HFFc6 (cell line): ENCODE measurements around the gene MRM2. TPM values are rescaled to one million over a fixed set of nuclear protein-coding genes. Genes with fewer than 3 reads are reported as not detected.

ENCODE experiments used
- DNase-seq: peaks from one replicate; pipeline ENCODE4 v3.0.0-alpha.2; 2018
- H3K27ac Mint-ChIP-seq: 2 replicates; pipeline ENCODE4 v1.8.0; 2020; ENCODE audit warnings: mild to moderate bottlenecking, mixed read lengths
- H3K27me3 Mint-ChIP-seq: 2 replicates; pipeline ENCODE4 v1.8.0; 2021; ENCODE audit warnings: mild to moderate bottlenecking, moderate library complexity, mixed read lengths; ENCODE audit not compliant: insufficient read depth
- H3K36me3 Mint-ChIP-seq: 2 replicates; pipeline ENCODE4 v1.8.0; 2021; ENCODE audit warnings: low read depth, mixed read lengths
- H3K4me1 Mint-ChIP-seq: 2 replicates; pipeline ENCODE4 v1.8.0; 2020; ENCODE audit warnings: low read depth, mixed read lengths
- H3K4me3 Mint-ChIP-seq: 2 replicates; pipeline ENCODE4 v1.8.0; 2020; ENCODE audit warnings: mild to moderate bottlenecking, moderate library complexity, mixed read lengths
- H3K9me3 Mint-ChIP-seq: 2 replicates; pipeline ENCODE4 v1.8.0; 2020; ENCODE audit warnings: mild to moderate bottlenecking, mixed read lengths
- CTCF ChIP-seq: fragments of 200-600 bp; sonication (generic); IDR thresholded peaks from 2 replicates; pipeline ENCODE4 v1.5.0; 2021; ENCODE audit warnings: antibody characterized with exemption, mild to moderate bottlenecking
- total RNA-seq, 6 experiments: library from RNA; stranded (reverse); fragmentation: NEBNext Ultra II Directional; extraction: Animal tissue kit (Norgen Biotek cat#: 25700); gene quantifications; 2 replicates in 1 of 6; 3 replicates in 5 of 6; pipeline ENCODE4 v1.2.3, GENCODE V29; 2021

Gene MRM2
- total RNA-seq, 6 experiments from 2014 or later: 25.9 to 30.5 (median 27.5) TPM

- H3K4me3 Mint-ChIP-seq: no peak overlapping the region
- H3K9me3 Mint-ChIP-seq: no peaks in the 10 kb centered on the region
- no peak for DNase-seq
- TF ChIP-seq CTCF: peak; percentile 85
- peaks cover 7% of the 10 kb centered on the region; the same call in 1 of the 2 replicates for H3K36me3 Mint-ChIP-seq
- H3K27ac Mint-ChIP-seq: peak overlapping the region; percentile 100
- H3K4me1 Mint-ChIP-seq: peaks cover 35% of the 10 kb centered on the region
- H3K27me3 Mint-ChIP-seq: peaks cover 4% of the 10 kb centered on the region; the same call in 1 of the 2 replicates
Measured at GRCh38 chr7:2247141-2247995, 5.4 kb upstream of the MRM2 start.

GRCh38 chr7:2245883-2246675, 4.1 kb upstream of the MRM2 start:
- Mint-ChIP-seq H3K36me3 (peaks cover 7% of the 10 kb centered on the region; the same call in 1 of the 2 replicates), H3K9me3 (no peaks in the 10 kb centered on the region), H3K4me3 (no peak overlapping the region), H3K4me1 (peaks cover 35% of the 10 kb centered on the region), H3K27me3 (peaks cover 4% of the 10 kb centered on the region; the same call in 1 of the 2 replicates), H3K27ac (no peak overlapping the region)
- TF ChIP-seq CTCF: no peak
- DNase-seq: no peak

- no peak for TF ChIP-seq CTCF
- H3K27me3 Mint-ChIP-seq: peaks cover 4% of the 10 kb centered on the region; the same call in 1 of the 2 replicates
- DNase-seq: no peak
- no peak overlapping the region for H3K27ac Mint-ChIP-seq
- H3K36me3 Mint-ChIP-seq: peaks cover 5% of the 10 kb centered on the region; the same call in 1 of the 2 replicates
- no peak overlapping the region for H3K4me3 Mint-ChIP-seq
- peaks cover 28% of the 10 kb centered on the region for H3K4me1 Mint-ChIP-seq
- H3K9me3 Mint-ChIP-seq: no peaks in the 10 kb centered on the region
Measured at GRCh38 chr7:2244404-2244995, 2.5 kb upstream of the MRM2 start.

- peak overlapping the region; percentile 89; the same call in 1 of the 2 replicates for H3K27ac Mint-ChIP-seq
- peaks cover 18% of the 10 kb centered on the region for H3K4me1 Mint-ChIP-seq
- peak overlapping the region; percentile 96 for H3K4me3 Mint-ChIP-seq
- peaks cover 2% of the 10 kb centered on the region; the same call in 1 of the 2 replicates for H3K27me3 Mint-ChIP-seq
- DNase-seq: no peak
- no peaks in the 10 kb centered on the region for H3K36me3 Mint-ChIP-seq
- no peaks in the 10 kb centered on the region for H3K9me3 Mint-ChIP-seq
- TF ChIP-seq CTCF: no peak
Measured at GRCh38 chr7:2243458-2243857, 1.5 kb upstream of the MRM2 start.
